Measurements from ENCODE around the gene EGR1.
A peak's percentile ranks its signal among the peaks of the same experiment; 100 is the strongest.

Gene EGR1

DNA sequence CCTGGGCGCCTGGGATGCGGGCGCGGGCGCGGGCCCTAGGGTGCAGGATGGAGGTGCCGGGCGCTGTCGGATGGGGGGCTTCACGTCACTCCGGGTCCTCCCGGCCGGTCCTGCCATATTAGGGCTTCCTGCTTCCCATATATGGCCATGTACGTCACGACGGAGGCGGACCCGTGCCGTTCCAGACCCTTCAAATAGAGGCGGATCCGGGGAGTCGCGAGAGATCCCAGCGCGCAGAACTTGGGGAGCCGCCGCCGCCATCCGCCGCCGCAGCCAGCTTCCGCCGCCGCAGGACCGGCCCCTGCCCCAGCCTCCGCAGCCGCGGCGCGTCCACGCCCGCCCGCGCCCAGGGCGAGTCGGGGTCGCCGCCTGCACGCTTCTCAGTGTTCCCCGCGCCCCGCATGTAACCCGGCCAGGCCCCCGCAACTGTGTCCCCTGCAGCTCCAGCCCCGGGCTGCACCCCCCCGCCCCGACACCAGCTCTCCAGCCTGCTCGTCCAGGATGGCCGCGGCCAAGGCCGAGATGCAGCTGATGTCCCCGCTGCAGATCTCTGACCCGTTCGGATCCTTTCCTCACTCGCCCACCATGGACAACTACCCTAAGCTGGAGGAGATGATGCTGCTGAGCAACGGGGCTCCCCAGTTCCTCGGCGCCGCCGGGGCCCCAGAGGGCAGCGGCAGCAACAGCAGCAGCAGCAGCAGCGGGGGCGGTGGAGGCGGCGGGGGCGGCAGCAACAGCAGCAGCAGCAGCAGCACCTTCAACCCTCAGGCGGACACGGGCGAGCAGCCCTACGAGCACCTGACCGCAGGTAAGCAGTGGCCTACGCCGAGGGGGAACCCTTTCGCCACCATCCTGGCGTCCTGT is at the start of gene EGR1:
Gene EGR1, plus strand, starts transcription at position 219 of the 864 bp plus-strand sequence. Its CDS starts 283 bp downstream, at position 502.
- no peaks in the 10 kb centered on the region for H3K27me3 ChIP-seq (ENCODE audit: control insufficient read depth in 1 of 2, insufficient read depth in 2 of 2, low read length in 2 of 2)
- no peaks in the 10 kb centered on the region for H3K36me3 ChIP-seq (ENCODE audit: insufficient read depth, low read length)
- H3K9ac ChIP-seq (ENCODE audit: low read length) = peak within 1 kb of the TSS; percentile 90
- H3K27ac ChIP-seq (ENCODE audit: low read depth, low read length) = peak within 1 kb of the TSS; percentile 100
- peaks cover 21% of the 10 kb centered on the region for H3K4me1 ChIP-seq (ENCODE audit: insufficient read depth, low read length)
- no peaks in the 10 kb centered on the region for H3K9me3 ChIP-seq (ENCODE audit: low read length)
- peak within 1 kb of the TSS; percentile 86 to 94 for H3K4me3 ChIP-seq (ENCODE audit: low read depth in 1 of 2, low read length in 2 of 2)

DNA sequence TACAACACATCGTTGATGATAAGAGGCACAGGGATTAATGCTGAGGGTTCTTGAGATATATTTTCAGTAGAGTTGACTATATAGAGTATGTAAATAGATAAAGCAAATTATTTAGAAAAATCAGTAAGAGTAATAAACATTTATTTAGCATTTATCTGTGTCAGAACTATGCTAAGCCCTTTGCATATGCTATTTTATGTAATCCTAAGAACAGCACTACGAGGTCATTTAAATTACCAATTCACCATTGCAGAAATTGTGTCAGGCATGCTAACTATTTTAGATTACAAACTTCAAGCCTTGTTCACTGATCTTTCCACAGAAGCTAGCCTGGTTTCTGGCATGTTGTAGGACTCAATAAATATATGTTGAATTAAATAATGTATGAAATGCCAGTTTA is 46.8 kb upstream of the EGR1 start:
- H3K9me3 ChIP-seq (ENCODE audit: low read length) = no peaks in the 10 kb centered on the region
- H3K36me3 ChIP-seq (ENCODE audit: insufficient read depth, low read length) = peaks cover 78% of the 10 kb centered on the region
- no peak overlapping the region for H3K27ac ChIP-seq (ENCODE audit: low read depth, low read length)
- no peak overlapping the region for H3K4me3 ChIP-seq (ENCODE audit: low read depth in 1 of 2, low read length in 2 of 2)
- H3K9ac ChIP-seq (ENCODE audit: low read length) = no peak overlapping the region
- no peaks in the 10 kb centered on the region for H3K27me3 ChIP-seq (ENCODE audit: control insufficient read depth in 1 of 2, insufficient read depth in 2 of 2, low read length in 2 of 2)
- no peaks in the 10 kb centered on the region for H3K4me1 ChIP-seq (ENCODE audit: insufficient read depth, low read length)

DNA sequence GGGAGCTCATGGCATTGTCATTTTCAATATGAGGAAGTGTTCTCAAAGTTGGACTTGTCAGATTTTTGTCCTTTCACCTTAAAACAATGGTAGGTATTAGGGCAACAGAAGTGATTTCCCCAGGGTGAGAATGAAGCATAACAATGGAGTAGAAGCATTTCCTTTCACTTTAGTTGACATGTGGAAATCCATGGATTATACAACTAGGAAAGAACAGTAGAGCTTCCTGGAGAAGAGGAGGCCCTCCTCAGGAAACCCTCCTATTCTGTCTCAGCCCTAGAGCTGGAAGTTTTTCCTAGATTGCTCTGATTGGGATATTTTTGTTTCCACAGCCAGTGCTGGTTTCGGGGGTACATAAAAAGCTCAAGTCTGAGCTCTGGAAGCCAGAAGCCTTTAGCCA is 40.2 kb upstream of the EGR1 start:
- Histone ChIP-seq H3K4me3 (ENCODE audit: low read depth in 1 of 2, low read length in 2 of 2) (no peak overlapping the region), H3K4me1 (ENCODE audit: insufficient read depth, low read length) (no peaks in the 10 kb centered on the region), H3K36me3 (ENCODE audit: insufficient read depth, low read length) (peaks cover 84% of the 10 kb centered on the region), H3K9ac (ENCODE audit: low read length) (no peak overlapping the region), H3K27me3 (ENCODE audit: control insufficient read depth in 1 of 2, insufficient read depth in 2 of 2, low read length in 2 of 2) (no peaks in the 10 kb centered on the region), H3K27ac (ENCODE audit: low read depth, low read length) (no peak overlapping the region), H3K9me3 (ENCODE audit: low read length) (no peaks in the 10 kb centered on the region)

DNA sequence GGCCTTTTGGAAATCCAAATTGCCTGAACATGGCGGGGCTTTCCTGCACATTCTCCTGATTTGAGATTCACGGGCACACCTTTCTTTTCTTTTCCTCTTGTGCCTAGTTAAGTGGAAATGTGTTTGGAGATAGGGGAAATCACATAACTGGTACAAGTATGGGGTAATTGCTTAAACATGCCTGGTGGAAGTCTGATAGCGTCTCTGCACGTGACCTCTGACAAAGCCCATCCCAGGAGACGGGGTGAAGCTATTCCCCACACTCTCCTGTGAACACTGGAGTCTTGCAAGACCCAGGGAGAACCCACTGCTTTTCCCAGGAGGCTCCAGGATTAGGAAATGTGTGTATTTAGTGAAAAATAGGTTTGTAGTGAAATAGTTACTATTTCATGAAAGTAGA is 29.3 kb upstream of the EGR1 start:
- H3K9ac ChIP-seq (ENCODE audit: low read length) = no peak overlapping the region
- H3K9me3 ChIP-seq (ENCODE audit: low read length) = no peaks in the 10 kb centered on the region
- H3K27ac ChIP-seq (ENCODE audit: low read depth, low read length) = no peak overlapping the region
- H3K36me3 ChIP-seq (ENCODE audit: insufficient read depth, low read length) = peaks cover 49% of the 10 kb centered on the region
- no peak overlapping the region for H3K4me3 ChIP-seq (ENCODE audit: low read depth in 1 of 2, low read length in 2 of 2)
- peaks cover 14% of the 10 kb centered on the region for H3K4me1 ChIP-seq (ENCODE audit: insufficient read depth, low read length)
- no peaks in the 10 kb centered on the region for H3K27me3 ChIP-seq (ENCODE audit: control insufficient read depth in 1 of 2, insufficient read depth in 2 of 2, low read length in 2 of 2)

DNA sequence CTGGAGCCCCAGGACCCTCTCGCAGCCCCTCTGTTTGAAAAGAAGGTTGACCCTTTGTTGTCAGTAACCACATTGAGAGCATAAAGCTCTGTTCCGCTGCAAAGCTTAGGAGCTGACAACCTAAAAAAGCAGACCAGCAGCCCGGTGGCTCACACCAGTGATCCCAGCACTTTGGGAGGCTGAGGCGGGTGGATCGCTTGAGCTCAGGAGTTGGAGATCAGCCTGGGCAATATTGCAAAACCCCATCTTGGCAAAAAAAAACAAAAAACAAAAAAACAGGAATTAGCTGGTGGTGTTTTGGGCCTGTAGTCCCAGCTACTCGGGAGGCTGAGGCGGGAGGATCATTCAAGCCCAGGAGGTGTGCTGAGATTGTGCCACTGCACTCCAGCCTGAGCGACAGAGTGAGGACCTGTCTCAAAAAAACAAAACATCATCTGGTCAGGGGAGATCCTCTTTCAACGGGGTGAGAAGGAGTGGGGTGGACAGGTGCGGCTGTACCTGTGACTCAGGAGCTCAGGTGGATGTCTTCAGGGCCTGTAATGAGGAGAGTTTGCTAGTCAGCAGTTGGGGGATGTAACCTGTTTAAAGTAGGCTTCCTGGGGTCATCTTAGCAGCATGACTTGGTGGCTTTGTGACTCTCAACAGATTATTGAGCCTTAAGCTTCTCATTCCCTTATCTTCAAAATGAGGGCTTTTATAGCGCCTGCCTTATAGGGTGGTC is 27.1 kb upstream of the EGR1 start:
- H3K9ac ChIP-seq (ENCODE audit: low read length) = peak overlapping the region; percentile 49
- H3K27ac ChIP-seq (ENCODE audit: low read depth, low read length) = no peak overlapping the region
- H3K36me3 ChIP-seq (ENCODE audit: insufficient read depth, low read length) = peaks cover 32% of the 10 kb centered on the region
- H3K9me3 ChIP-seq (ENCODE audit: low read length) = no peaks in the 10 kb centered on the region
- no peaks in the 10 kb centered on the region for H3K27me3 ChIP-seq (ENCODE audit: control insufficient read depth in 1 of 2, insufficient read depth in 2 of 2, low read length in 2 of 2)
- H3K4me1 ChIP-seq (ENCODE audit: insufficient read depth, low read length) = peaks cover 14% of the 10 kb centered on the region
- peak overlapping the region; percentile 25 to 62 for H3K4me3 ChIP-seq (ENCODE audit: low read depth in 1 of 2, low read length in 2 of 2)

DNA sequence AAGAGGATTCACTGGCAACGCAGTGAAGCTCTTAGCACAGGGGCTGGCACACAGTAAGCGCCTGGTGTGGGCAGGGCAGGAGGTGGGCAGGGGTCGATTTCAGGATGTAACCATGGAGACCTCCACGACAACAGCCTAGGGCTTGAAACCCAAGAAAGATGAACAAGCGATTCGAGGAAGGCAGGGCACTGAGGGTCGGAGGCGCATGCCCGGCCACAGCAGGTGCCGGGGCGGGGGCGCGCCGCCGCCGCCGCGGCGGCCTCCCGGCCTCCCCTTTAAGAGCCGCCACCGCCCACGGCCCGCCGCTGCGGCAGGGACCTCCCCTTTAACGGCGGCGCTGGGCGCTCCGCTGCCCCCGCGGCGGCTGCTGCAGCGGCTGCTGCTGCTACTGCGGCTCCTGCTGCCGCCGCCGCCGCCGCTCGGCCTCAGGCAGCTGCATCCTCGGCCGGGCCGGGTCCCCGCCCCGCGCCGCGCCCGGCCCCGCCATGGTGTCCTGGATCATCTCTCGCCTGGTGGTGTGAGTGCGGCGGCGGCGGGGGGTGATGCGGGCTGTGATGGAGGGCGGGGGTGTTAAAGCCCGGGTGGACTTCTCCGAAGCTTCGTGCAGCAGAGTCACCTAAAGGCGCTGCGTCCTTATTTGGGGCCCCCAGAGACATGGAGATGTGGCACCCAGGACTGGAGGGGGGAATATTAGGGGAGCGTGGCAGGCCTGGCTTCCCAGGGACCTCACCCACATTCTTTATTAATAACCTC is 26.4 kb upstream of the EGR1 start, which contains the start of gene REEP2:
Gene REEP2, plus strand, starts transcription at position 334 of the 753 bp plus-strand sequence. Its CDS starts 152 bp downstream, at position 486.
- Histone ChIP-seq H3K9me3 (ENCODE audit: low read length) (no peaks in the 10 kb centered on the region), H3K36me3 (ENCODE audit: insufficient read depth, low read length) (peaks cover 25% of the 10 kb centered on the region), H3K9ac (ENCODE audit: low read length) (peak within 1 kb of the TSS; percentile 49), H3K27ac (ENCODE audit: low read depth, low read length) (peak within 1 kb of the TSS; percentile 45), H3K4me3 (ENCODE audit: low read depth in 1 of 2, low read length in 2 of 2) (peak within 1 kb of the TSS; percentile 25 to 62), H3K27me3 (ENCODE audit: control insufficient read depth in 1 of 2, insufficient read depth in 2 of 2, low read length in 2 of 2) (no peaks in the 10 kb centered on the region), H3K4me1 (ENCODE audit: insufficient read depth, low read length) (peaks cover 14% of the 10 kb centered on the region)

DNA sequence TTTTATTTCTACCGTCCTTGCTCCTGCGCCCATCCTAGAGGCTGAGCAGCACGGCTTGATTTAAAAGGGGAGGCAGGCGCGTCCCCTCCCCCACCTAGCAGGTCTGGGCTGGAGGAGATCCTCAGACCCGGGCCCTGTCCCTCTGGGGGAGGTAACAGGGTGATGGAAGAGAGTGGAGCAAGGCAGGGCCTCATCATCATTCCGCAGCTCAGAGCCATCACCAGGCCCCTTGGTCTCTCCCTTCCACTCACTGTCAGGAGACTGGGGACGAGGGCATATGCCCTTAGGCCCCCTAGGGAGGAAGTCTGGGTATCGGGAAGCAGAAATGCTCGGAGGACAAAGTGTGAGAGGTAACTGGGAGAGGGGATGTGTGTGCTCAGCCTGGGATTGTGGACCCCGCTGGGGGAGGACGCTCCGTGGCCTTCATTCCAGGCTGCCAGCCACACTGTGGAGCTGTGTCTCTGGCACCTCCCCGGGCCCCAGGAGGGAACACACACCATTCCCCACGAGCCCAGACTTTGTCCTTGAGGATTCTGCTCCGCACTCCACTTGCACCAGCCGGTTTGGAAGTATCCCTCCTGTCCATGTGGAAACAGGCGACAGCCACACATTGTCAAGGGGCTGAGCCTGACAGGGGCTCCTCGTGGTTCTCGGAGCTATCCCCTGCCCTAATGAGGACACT is 25.7 kb upstream of the EGR1 start:
- H3K9ac ChIP-seq (ENCODE audit: low read length) = no peak overlapping the region

DNA sequence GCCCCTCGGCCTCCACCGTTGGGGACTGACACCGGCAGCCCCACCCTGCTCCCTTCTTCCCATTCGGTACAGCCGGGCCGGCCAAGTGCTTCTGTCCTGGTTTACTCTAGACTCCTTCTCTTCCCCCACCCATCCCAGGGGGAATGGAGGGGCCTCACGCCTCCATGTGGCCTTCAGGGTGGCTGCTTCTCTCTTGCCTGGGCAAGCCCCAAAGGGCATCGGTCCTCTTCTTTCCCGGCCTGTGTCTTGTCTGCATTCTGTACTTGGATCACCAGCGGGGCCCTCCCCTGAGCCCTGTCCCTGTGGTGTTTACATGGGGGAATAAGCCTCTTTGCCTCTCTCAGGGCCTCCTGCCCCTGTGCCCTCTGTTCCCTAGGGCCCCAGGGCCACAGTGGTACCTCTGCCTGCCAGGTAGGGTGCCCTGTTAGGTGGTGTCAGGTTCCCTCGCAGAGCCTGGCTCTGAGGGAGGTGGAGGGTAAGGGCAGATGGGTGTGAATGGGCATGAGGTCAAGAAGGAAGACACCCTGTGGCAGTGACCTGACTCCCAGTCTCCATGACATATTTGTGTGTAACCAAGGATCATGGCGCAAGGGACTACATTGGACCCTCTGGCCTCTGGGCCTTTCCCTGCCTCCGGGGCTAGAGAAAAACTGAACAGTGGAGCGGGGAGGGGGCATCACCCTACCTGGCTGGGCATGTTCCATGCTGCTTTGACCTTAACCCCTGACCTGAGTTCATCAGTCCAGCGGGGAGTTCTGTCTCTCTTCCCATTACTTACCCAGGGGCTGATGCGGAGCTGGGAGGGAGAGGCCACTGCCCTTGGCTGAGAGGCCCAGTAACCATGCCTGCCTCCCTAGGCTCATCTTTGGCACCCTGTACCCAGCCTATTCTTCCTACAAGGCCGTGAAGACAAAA is 24.9 kb upstream of the EGR1 start:
- Histone ChIP-seq H3K36me3 (ENCODE audit: insufficient read depth, low read length) (peaks cover 13% of the 10 kb centered on the region), H3K27me3 (ENCODE audit: control insufficient read depth in 1 of 2, insufficient read depth in 2 of 2, low read length in 2 of 2) (no peaks in the 10 kb centered on the region), H3K4me1 (ENCODE audit: insufficient read depth, low read length) (peaks cover 14% of the 10 kb centered on the region), H3K9ac (ENCODE audit: low read length) (no peak overlapping the region), H3K4me3 (ENCODE audit: low read depth in 1 of 2, low read length in 2 of 2) (peak overlapping the region; percentile 21 to 62), H3K9me3 (ENCODE audit: low read length) (no peaks in the 10 kb centered on the region), H3K27ac (ENCODE audit: low read depth, low read length) (peak overlapping the region; percentile 45)

More for the DNA sequence above, 25.7 kb upstream of the EGR1 start:
- H3K27ac ChIP-seq (ENCODE audit: low read depth, low read length) = peak overlapping the region; percentile 45
- H3K36me3 ChIP-seq (ENCODE audit: insufficient read depth, low read length) = peaks cover 20% of the 10 kb centered on the region
- peaks cover 14% of the 10 kb centered on the region for H3K4me1 ChIP-seq (ENCODE audit: insufficient read depth, low read length)
- peak overlapping the region; percentile 21 to 62 for H3K4me3 ChIP-seq (ENCODE audit: low read depth in 1 of 2, low read length in 2 of 2)
- H3K9me3 ChIP-seq (ENCODE audit: low read length) = no peaks in the 10 kb centered on the region
- no peaks in the 10 kb centered on the region for H3K27me3 ChIP-seq (ENCODE audit: control insufficient read depth in 1 of 2, insufficient read depth in 2 of 2, low read length in 2 of 2)

DNA sequence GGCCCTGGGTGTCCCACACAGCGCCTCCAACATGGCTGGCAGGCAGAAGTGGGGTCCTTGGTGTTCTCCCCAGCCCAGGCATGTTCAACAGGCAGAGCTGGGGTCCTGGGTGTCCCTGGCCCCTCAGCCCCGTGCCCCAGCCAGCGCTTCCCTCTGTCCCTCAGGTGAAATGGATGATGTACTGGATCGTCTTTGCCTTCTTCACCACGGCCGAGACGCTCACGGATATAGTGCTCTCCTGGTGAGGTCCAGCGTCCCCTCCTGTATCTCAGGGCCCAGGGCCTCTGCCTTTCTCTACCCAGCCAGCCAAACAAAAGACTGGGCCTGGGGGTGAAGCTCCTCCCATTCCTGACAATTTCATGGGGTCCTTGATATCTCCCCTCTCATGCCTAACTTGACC is 24.1 kb upstream of the EGR1 start:
- H3K4me1 ChIP-seq (ENCODE audit: insufficient read depth, low read length) = peaks cover 14% of the 10 kb centered on the region
- H3K4me3 ChIP-seq (ENCODE audit: low read depth in 1 of 2, low read length in 2 of 2) = no peak overlapping the region
- H3K27me3 ChIP-seq (ENCODE audit: control insufficient read depth in 1 of 2, insufficient read depth in 2 of 2, low read length in 2 of 2) = no peaks in the 10 kb centered on the region
- peaks cover 5% of the 10 kb centered on the region for H3K36me3 ChIP-seq (ENCODE audit: insufficient read depth, low read length)
- H3K27ac ChIP-seq (ENCODE audit: low read depth, low read length) = no peak overlapping the region
- no peak overlapping the region for H3K9ac ChIP-seq (ENCODE audit: low read length)
- H3K9me3 ChIP-seq (ENCODE audit: low read length) = no peaks in the 10 kb centered on the region

DNA sequence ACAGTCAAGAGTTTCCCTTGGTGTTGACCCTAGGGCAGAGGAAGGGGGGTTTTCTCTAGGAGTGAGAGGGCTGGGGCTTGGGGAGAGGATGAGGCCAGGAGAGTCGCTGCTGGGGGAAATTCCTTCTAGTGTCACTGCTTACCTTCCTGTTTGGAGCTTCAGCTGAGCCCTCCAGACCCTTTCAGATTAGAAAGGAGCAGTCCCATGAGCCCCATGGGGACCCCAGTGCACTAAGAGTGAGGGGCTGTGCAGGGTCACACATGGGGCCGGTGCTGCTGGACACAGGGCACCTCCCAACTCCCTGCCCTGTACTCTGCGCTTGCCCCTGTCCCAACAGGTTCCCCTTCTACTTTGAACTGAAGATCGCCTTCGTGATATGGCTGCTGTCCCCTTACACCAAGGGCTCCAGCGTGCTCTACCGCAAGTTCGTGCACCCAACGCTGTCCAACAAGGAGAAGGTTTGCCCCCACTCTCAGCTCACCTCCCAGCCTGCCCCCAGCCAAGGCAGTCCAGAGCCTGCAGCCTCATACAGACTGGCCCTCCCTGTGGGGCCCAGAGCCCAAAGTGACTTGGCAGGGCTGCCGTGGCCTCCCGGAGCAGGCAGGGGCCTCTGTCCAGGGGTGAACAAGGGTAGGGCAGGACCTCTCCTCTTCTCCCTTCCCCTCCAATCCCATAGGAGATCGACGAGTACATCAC is 21.1 kb upstream of the EGR1 start:
- Histone ChIP-seq H3K27me3 (ENCODE audit: control insufficient read depth in 1 of 2, insufficient read depth in 2 of 2, low read length in 2 of 2) (no peaks in the 10 kb centered on the region), H3K9ac (ENCODE audit: low read length) (no peak overlapping the region), H3K27ac (ENCODE audit: low read depth, low read length) (no peak overlapping the region), H3K36me3 (ENCODE audit: insufficient read depth, low read length) (no peaks in the 10 kb centered on the region), H3K4me1 (ENCODE audit: insufficient read depth, low read length) (peaks cover 10% of the 10 kb centered on the region), H3K4me3 (ENCODE audit: low read depth in 1 of 2, low read length in 2 of 2) (no peak overlapping the region), H3K9me3 (ENCODE audit: low read length) (no peaks in the 10 kb centered on the region)
